SU-DHL-6 (cell line): ENCODE results near the gene PTPRE.

Source experiments
- CTCF ChIP-seq: fragments of 200-600 bp; sonication (generic); IDR thresholded peaks from one replicate; pipeline ENCODE4 v1.5.1; 2017; ENCODE audit warnings: antibody characterized with exemption, mild to moderate bottlenecking, low read length, moderate library complexity; ENCODE audit not compliant: insufficient read depth, poor library complexity, severe bottlenecking
- EZH2phosphoT487 ChIP-seq: fragments of 200-600 bp; sonication (generic), shearing (Covaris generic); conservative IDR thresholded peaks from 2 replicates; pipeline ENCODE4 v1.6.1; 2018; ENCODE audit warnings: mild to moderate bottlenecking, antibody characterized with exemption, low read length, moderate library complexity, mixed read lengths

GRCh38 chr10:128110339-128110738, 203.4 kb downstream of the PTPRE start:
- no peak for TF ChIP-seq CTCF
- no peak for TF ChIP-seq EZH2phosphoT487
